Stomach (tissue), 9 donors: Measurements from ENCODE around the gene FAM8A1. TPM values are rescaled to one million over a fixed set of nuclear protein-coding genes. Genes with fewer than 3 reads are reported as not detected.
A peak's percentile ranks its signal among the peaks of the same experiment; 100 is the strongest.

Experiments used
- DNase-seq, 2 donors: peaks; one replicate each; pipeline versions ENCODE4 v3.0.0 to v3.0.0-alpha.2; 2013 to 2019
- H3K27ac ChIP-seq, 5 donors: fragments of 200-600 bp in 4 of 5; sonication (generic) in 4 of 5; one replicate each; pipeline ENCODE4 v1.5.1; 2013 to 2019; ENCODE audit warnings: mild to moderate bottlenecking in 1 of 5, moderate library complexity in 1 of 5
- H3K27me3 ChIP-seq, 3 donors: fragments of 200-600 bp; sonication (generic); one replicate each; pipeline ENCODE4 v1.5.1; 2017 to 2019; ENCODE audit warnings: mixed run types in 1 of 3
- H3K36me3 ChIP-seq, 4 donors: fragments of 200-600 bp; sonication (generic); 1 replicate in 3 of 4; 2 replicates in 1 of 4; pipeline ENCODE4 v1.5.1; 2016 to 2019
- H3K4me1 ChIP-seq, 4 donors: fragments of 200-600 bp; sonication (generic); one replicate each; pipeline ENCODE4 v1.5.1; 2016 to 2019
- H3K4me3 ChIP-seq, 4 donors: fragments of 200-600 bp; sonication (generic) in 3 of 4; one replicate each; pipeline ENCODE4 v1.5.1; 2016 to 2019; ENCODE audit warnings: mild to moderate bottlenecking in 1 of 4
- H3K9me3 ChIP-seq, 4 donors: fragments of 200-600 bp; sonication (generic); one replicate each; pipeline ENCODE4 v1.5.1; 2016 to 2019
- EP300 ChIP-seq: sonication (generic); formaldehyde crosslinking; IDR thresholded peaks from one replicate; pipeline ENCODE4 v1.6.1; 2017; ENCODE audit warnings: antibody characterized with exemption
- POLR2A ChIP-seq, 4 donors: fragments of 450-650 bp; IDR thresholded peaks; one replicate each; pipeline ENCODE4 v1.6.1; 2016; ENCODE audit warnings: antibody characterized with exemption in 4 of 4, control low read depth in 2 of 4, mild to moderate bottlenecking in 1 of 4, moderate library complexity in 1 of 4
- POLR2AphosphoS5 ChIP-seq, 3 donors: sonication (generic); formaldehyde crosslinking; IDR thresholded peaks; one replicate each; pipeline ENCODE4 v1.6.1; 2016; ENCODE audit warnings: antibody characterized with exemption in 3 of 3
- WGBS, 5 donors: extraction: QIAGEN DNeasy Blood & Tissue Kit in 3 of 5; methylation state at CpG; one replicate each; pipeline versions ENCODE4 v1.1.5 to v1.1.7; 2013 to 2018; 5-methylcytosine and 5-hydroxymethylcytosine counted together
- intact Hi-C: fragments of 100-400 bp; cut with DNase I; formaldehyde crosslinking; loops from one replicate; pipeline ENCODE4 v1.15.1; 2023; ENCODE audit warnings: low total_unique reads
- polyA plus RNA-seq, 3 donors: library from polyadenylated mRNA; stranded (reverse); fragments of 200-250 nt; gene quantifications; one replicate each; pipeline ENCODE4 v1.2.3, GENCODE V29; 2013
- small RNA-seq, 4 donors: library from RNA; depleted of rRNA; stranded (forward); fragments of <200 nt; gene quantifications; one replicate each; pipeline ENCODE3, GENCODE V24; 2016
- total RNA-seq, 5 donors: library from RNA; depleted of rRNA; stranded (reverse); fragments of >200 nt; gene quantifications; one replicate each; pipeline versions ENCODE4 v1.1.0 to v1.2.3, GENCODE V29; 2014 to 2016
- TF ChIP-seq, protein P1 (sequence below), 7 experiments: fragments of 450-650 bp in 4 of 7; fragments of 200-600 bp in 3 of 7; sonication (generic) in 3 of 7; IDR thresholded peaks; one replicate each; pipeline ENCODE4 v1.5.1; 2016 to 2019; ENCODE audit warnings: antibody characterized with exemption in 7 of 7, control low read depth in 2 of 7, mild to moderate bottlenecking in 1 of 7
- donor health status: healthy with polysubstance abuse.
- donor health status: Bipolar disorder and iron deficiency.
- donor health status: healthy.

Gene FAM8A1
- total and polyA plus RNA-seq, 8 donors = 5.2 to 42.4 (median 21.9) TPM

DNA sequence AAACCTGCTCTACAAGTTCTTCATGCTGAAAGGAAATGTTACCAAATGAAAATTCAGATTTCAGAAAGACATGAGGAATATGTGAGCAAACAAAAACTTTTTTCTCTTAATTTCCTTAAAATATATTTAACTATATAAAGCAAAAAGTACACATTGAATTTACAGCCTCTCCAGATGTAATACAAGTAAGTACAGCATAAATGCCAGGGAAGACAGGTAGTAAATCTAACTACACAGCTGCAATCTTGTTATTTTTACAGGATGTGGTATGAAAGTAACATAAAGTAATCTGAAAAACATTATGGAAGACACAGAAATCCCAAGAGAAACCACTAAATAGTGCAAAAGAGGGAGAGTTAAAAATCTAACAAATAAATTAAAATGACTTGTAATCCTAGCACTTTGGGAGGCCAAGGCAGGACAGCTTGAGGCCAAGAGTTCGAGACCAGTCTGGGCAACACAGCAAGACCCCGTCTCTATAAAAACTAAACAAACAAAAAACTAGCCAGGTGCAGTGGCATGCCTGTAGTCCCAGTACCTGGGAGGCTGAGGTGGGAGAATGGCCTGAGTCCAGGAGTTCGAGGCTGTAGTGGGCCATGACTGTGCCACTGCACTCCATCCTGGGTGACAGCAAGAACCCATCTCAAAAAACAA is 50.7 kb downstream of the FAM8A1 start:
- TF ChIP-seq POLR2AphosphoS5 (IDR thresholded peaks at IDR 0.05) (no peak), POLR2A (IDR thresholded peaks at IDR 0.05) (no peak), EP300 (no peak)
- TF ChIP-seq, protein P1, sequence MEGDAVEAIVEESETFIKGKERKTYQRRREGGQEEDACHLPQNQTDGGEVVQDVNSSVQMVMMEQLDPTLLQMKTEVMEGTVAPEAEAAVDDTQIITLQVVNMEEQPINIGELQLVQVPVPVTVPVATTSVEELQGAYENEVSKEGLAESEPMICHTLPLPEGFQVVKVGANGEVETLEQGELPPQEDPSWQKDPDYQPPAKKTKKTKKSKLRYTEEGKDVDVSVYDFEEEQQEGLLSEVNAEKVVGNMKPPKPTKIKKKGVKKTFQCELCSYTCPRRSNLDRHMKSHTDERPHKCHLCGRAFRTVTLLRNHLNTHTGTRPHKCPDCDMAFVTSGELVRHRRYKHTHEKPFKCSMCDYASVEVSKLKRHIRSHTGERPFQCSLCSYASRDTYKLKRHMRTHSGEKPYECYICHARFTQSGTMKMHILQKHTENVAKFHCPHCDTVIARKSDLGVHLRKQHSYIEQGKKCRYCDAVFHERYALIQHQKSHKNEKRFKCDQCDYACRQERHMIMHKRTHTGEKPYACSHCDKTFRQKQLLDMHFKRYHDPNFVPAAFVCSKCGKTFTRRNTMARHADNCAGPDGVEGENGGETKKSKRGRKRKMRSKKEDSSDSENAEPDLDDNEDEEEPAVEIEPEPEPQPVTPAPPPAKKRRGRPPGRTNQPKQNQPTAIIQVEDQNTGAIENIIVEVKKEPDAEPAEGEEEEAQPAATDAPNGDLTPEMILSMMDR (IDR thresholded peaks at IDR 0.05) = no peak
- WGBS, 5 donors = 92 to 94% (median 93%) methylated on average over 3 of the region's 3 CpGs
- intact Hi-C loops = no loop called here

DNA sequence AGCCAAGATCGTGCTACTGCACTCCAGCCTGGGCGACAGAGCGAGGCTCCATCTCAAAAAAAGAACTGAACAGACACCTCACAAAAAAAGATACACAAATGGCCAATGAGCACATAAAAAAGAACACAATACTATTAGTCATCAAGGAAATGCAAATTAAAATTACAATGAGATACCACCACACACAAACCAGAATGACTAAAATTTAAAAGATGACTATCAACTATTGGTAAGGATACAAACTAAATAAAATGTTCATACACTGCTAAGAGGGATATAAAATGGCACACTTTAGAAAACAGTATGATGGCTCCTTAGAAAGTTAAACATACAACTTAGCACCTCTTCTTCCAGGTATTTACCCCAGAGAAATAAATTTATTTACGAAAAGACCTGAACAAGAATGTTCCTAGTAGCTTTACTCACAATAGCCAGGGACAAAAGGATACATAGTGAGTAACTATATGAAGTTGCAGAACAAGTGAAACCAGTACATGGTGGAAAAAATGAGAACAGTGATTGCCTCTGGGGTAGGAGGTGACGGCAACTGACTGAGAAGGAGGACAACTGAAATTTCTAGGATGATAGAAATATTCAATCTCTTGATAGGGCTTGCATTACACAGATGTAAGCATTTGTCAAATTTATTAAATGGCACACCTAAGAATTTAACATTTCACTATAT is 53.2 kb downstream of the FAM8A1 start:
- no peaks in the 10 kb centered on the region for H3K27me3 ChIP-seq
- 73 to 80% (median 78%) methylated on average over 5 of the region's 5 CpGs for WGBS, 5 donors
- DNase-seq = no peak
- H3K4me1 ChIP-seq = peaks cover 0 to 18% (median 8%) of the 10 kb centered on the region in 4 donors
- H3K36me3 ChIP-seq = peaks cover 14 to 81% (median 77%) of the 10 kb centered on the region in 4 donors
- intact Hi-C loops = no loop called here
- no peak overlapping the region for H3K4me3 ChIP-seq
- H3K27ac ChIP-seq = no peak overlapping the region
- TF ChIP-seq, protein P1 (IDR thresholded peaks at IDR 0.05) = no peak
- no peak for TF ChIP-seq EP300
- TF ChIP-seq POLR2A (IDR thresholded peaks at IDR 0.05) = no peak
- no peak for TF ChIP-seq POLR2AphosphoS5 (IDR thresholded peaks at IDR 0.05)
- H3K9me3 ChIP-seq = no peaks in the 10 kb centered on the region

More for the DNA sequence above, 50.7 kb downstream of the FAM8A1 start:
- Histone ChIP-seq H3K4me1 (peaks cover 0 to 18% (median 8%) of the 10 kb centered on the region in 4 donors), H3K9me3 (no peaks in the 10 kb centered on the region), H3K4me3 (no peak overlapping the region), H3K27me3 (no peaks in the 10 kb centered on the region), H3K27ac (no peak overlapping the region), H3K36me3 (peaks cover 21 to 82% (median 81%) of the 10 kb centered on the region in 4 donors)
- DNase-seq = no peak

DNA sequence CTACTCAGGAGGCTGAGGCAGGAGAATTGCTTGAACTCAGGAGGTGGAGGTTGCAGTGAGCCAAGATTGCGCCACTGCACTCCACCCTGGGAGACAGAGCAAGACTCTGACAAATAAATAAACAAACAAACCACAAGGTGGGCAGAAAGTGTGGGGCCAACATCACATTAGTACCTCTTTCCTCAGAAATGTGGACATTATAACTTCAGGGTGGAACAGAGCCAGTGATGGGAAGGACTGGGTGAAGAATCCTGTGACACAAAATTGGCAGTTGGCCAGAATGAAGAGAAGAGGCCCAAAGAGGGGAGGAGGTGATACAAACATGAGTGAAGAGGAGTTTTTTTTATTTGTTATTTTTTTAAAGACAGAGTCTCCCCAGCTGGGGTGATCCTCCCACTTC is 56.0 kb downstream of the FAM8A1 start:
- no peak for TF ChIP-seq EP300
- peak in 1 of 2 donors; percentile 17 for DNase-seq
- Histone ChIP-seq H3K9me3 (no peaks in the 10 kb centered on the region), H3K27me3 (no peaks in the 10 kb centered on the region), H3K4me3 (no peak overlapping the region), H3K4me1 (peaks cover 0 to 2% (median under 1%) of the 10 kb centered on the region in 4 donors), H3K27ac (no peak overlapping the region), H3K36me3 (peaks cover 23 to 81% (median 78%) of the 10 kb centered on the region in 4 donors)
- intact Hi-C loops = no loop called here
- WGBS, 5 donors = 91 to 100% (median 93%) methylated on average over 1 of the region's 1 CpG

DNA sequence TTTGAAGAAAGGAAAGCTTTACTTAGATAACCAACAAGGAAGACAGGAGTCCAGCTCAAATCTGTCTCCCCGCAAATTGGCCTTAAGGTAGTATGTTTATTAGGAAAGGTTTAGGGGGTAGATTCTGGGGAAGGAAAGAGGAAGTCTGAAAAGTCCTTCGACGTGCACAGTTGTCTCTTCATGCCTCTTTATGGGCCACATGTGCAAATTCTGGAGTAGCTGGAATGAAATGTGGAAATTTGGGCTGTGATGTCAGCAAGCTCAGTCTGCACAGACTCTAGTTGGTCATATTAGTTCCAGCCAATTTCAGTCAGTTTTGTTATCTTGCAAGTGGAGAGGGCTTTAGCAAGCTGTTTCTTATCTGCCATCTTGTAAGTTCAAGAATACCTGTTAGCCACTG is 56.5 kb downstream of the FAM8A1 start:
- H3K36me3 ChIP-seq = peaks cover 26 to 81% (median 78%) of the 10 kb centered on the region in 4 donors
- H3K27me3 ChIP-seq = no peaks in the 10 kb centered on the region
- no peak overlapping the region for H3K27ac ChIP-seq
- no peaks in the 10 kb centered on the region for H3K4me1 ChIP-seq
- H3K4me3 ChIP-seq = no peak overlapping the region
- DNase-seq = no peak
- no peaks in the 10 kb centered on the region for H3K9me3 ChIP-seq
- TF ChIP-seq, protein P1 (IDR thresholded peaks at IDR 0.05) = no peak
- TF ChIP-seq POLR2A (IDR thresholded peaks at IDR 0.05) = no peak
- no peak for TF ChIP-seq POLR2AphosphoS5 (IDR thresholded peaks at IDR 0.05)
- TF ChIP-seq EP300 = no peak
- intact Hi-C loops = no loop called here
- WGBS, 5 donors = 56 to 90% (median 62%) methylated on average over 2 to 3 of the region's 3 CpGs

Small RNA genes lying within 50 kb of the gene (small RNA-seq; reads per million reads assigned to genes)
- gene RNU6-190P (0 to 0.15 (median 0) reads per million in 4 donors), gene SUMO2P13 (0 reads per million in 4 donors)

Other genes with a start within 250 kb of the FAM8A1 start
- 10 to 100 TPM in 2 of 5 donors, 1 to 10 TPM in 3; 2.3 to 78.8 (median 7.0) TPM for gene CAP2, start 206.7 kb upstream of the FAM8A1 start, total RNA-seq
- 1 to 10 TPM in 2 of 3 donors, under 1 TPM in 1; 0.61 to 5.2 (median 2.0) TPM for gene CAP2, start 206.7 kb upstream of the FAM8A1 start, polyA plus RNA-seq
- gene NUP153, start 106.6 kb downstream of the FAM8A1 start, total RNA-seq = 10 to 100 TPM in 4 of 5 donors, 1 to 10 TPM in 1; 9.6 to 50.5 (median 28.7) TPM
- gene NUP153, start 106.6 kb downstream of the FAM8A1 start, polyA plus RNA-seq = 1 to 10 TPM; 5.2 to 7.5 (median 5.3) TPM